A549 treated with AZD2906 at 1 μM for 4 hours (cell line): ENCODE data around the gene NUTM2D. TPM values are rescaled to one million over a fixed set of nuclear protein-coding genes. Genes with fewer than 3 reads are reported as not detected.

Experiments used
- total RNA-seq: library from RNA; stranded (reverse); fragments of 200-300 nt; extraction: Qiagen RNA extraction; gene quantifications from 5 replicates; pipeline ENCODE4 v1.2.3, GENCODE V29; 2022

The NUTM2D gene
- 1.2 to 1.7 TPM (median 1.4 TPM) in 5 replicates for total RNA-seq

GRCh38 chr10:87357444-87357843 is at the start of gene NUTM2D:
Gene NUTM2D (plus strand): TSS chr10:87357744. CDS start chr10:87358266, 522 bp downstream.

Other genes starting within 250 kb of the NUTM2D start
- gene NUTM2A, start 132.3 kb upstream of the NUTM2D start, total RNA-seq: 0.04 to 0.12 TPM (median 0.08 TPM) in 4 of 5 replicates, not detected in the other
- 21.7 to 26.4 TPM (median 23.8 TPM) in 5 replicates for gene MINPP1, start 147.1 kb downstream of the NUTM2D start, total RNA-seq